GM18505 (cell line): ENCODE measurements around the gene METTL3.

Source experiments
- ATAC-seq: cut with Tn5 transposase; IDR thresholded peaks from one replicate; pipeline ENCODE4 v1.9.1; 2021; ENCODE audit not compliant: unreplicated experiment
- POLR2A ChIP-seq: IDR thresholded peaks from 4 replicates; pipeline ENCODE4 v1.6.1; 2011; ENCODE audit warnings: borderline replicate concordance; ENCODE audit not compliant: insufficient read depth, insufficient read length; ENCODE audit errors: extremely low read depth

The METTL3 gene

DNA sequence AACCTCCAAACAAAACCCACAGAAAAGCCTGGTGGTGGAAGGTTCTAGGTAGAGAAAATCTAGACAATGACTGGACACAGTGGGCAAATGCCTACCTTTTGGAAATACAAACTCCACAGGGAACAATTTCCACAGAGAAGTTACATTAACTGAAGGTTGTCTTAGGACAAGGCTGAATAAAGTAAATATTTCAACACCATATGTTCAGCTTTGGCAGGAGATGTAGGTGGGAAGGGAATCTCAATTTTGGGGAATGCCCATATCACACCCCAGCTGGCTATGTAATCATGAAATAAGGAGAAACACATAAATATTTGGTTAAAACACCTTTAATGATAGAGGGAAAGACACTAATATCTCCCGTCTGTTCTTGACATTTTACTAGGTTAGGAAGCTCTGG, 9.6 kb upstream of the METTL3 start:
- no peak for ATAC-seq
- TF ChIP-seq POLR2A, result no peak

DNA sequence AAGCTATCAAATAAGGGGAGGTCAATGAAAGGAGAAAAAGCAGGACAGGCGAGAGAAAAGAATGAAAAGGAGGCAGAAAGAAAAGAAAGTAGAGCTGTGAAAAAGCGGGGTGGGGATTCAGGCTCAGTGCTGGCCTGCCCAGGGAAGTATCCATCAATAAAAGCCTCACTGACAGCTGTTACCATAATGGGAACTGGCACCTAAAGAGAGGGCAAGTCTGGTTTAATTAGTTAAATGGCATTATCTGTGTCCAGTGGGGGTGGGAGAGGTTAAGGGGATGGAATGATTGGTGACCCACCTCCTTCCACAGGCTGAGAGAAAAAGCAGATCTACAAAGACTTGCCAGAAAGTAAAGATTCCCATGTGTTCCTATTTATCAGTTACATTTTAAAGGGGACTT, 7.6 kb upstream of the METTL3 start:
- ATAC-seq, result no peak
- TF ChIP-seq POLR2A, result no peak

DNA sequence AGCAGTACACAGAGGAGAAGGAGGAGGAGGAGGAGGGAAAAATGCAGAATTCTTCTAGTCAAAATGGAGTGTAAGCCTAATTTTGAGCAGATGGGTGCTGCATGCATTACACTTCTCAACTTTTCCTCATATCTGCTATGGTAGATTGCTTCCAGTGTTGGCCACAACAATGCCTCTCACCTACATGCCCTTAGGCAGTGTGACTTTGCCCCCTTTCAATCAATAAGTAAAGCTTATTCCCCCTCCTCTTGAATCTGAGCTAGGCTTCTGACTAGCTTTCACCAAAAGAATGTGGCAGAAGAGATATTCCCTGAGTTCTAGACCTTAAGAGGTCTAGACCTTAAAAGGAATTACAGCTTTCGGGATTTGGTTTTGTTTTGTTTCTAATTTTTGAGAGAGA, 3.2 kb upstream of the METTL3 start:
- no peak for ATAC-seq
- no peak for TF ChIP-seq POLR2A

DNA sequence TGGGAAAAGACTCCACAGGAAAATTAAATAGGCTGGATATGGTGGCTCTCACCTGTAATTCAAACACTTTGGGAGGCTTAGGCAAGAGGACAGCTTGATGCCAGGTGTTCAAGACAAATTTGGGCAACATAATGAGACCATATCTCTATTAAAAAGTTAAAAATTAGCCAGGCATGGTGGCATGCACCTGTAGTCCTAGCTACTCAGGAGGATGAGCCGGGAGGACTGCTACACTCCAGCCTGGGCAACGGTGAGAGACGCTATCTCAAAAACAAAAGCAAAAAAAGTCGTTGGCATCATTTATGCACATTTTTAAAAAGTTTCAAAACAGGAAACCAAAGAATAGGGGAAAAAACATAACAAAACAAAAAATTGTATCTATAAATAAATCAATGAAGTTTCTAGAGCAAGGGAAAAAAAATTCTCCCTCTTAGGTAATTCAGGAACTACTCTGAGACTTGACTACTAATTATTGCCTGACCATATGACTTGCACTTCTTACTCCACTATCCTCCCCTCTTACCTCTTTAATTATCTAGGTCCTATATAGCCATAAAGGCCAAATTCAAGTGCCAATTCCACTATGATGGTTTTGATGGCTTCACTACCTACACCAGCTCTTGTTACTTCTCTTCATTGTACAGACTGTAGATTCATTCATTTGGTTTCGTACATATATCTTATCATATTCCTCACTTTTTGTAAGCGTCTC, 1.6 kb downstream of the METTL3 start:
- no peak for ATAC-seq
- no peak for TF ChIP-seq POLR2A

DNA sequence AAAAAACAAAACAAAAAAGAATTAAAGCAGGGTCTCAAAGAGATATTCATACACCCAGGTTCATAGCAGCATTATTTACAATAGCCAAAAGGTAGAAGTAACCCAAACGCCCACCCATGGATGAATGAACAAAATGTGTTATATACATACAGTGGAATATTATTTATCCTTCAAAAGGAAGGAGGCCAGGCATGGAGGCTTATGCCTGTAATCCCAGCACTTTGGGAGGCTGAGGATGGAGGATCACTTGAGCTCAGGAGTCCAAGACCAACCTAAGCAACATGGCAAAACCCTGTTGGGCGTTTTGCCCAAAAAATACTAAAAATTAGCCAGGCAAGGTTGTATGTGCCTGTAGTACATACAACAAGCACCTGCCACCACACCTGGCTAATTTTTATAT, 4.6 kb downstream of the METTL3 start:
- ATAC-seq, result no peak
- TF ChIP-seq POLR2A, result no peak

DNA sequence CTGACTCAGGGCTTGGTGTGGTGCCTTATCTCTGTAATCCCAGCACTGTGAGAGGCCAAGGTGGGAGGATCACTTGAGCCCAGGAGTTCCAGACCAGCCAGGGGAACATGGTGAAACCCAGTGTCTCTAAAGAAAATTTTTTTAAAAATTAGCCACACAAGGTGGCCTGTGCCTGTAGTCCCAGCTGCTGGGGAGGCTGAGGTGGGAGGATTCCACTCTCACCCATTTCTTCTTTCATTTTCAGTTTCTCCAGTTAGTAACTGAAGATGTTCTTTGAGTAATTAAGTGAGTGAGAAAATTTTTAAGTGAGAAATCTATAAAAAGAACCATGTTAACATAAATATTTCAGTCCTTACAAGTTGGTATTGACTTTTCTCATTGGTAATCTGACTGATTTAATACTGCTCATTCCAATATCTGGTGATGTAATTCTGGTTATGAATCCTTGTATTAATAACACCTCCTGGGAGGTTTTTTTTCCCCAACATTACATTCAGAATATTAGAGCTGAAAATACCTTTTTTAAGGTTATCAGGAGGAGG, 6.1 kb downstream of the METTL3 start:
- peak; percentile 78 for ATAC-seq

DNA sequence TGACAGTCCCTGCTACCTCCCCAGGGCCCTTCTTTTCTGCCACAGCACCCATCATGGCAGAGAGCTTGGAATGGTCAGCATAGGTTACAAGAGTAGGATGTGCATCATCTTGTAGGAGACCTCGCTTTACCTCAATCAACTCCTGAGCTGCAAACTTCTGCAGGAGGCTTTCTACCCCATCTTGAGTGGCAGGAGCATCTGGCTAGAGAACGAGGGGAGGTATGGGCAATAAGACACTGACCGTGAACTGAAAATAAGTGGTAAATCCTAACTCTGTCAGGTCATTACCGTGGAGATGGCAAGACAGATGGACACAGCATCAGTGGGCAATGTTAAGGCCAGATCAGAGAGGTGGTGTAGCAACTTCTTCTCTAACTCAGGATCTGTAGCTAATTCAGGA, 7.8 kb downstream of the METTL3 start:
- no peak for TF ChIP-seq POLR2A
- no peak for ATAC-seq

More for the DNA sequence above, 6.1 kb downstream of the METTL3 start:
- no peak for TF ChIP-seq POLR2A

DNA sequence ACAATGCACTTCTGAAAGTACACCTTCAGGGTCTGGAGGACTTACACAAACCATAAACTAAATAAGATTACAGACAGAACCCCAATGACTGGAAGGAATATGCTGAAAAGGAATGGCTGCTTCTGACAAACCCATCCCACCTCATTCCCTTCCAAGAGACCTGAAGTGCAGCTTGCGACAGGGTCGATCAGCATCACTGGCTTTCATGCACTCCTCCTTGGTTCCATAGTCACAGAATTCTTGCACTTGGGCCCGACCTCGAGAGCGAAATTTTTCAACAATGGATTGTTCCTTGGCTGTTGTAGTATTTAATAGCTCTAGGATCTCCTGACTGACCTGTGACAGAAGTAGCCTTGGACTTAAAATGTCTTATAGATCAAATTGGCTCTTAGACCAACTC, 9.6 kb downstream of the METTL3 start:
- ATAC-seq, result no peak

DNA sequence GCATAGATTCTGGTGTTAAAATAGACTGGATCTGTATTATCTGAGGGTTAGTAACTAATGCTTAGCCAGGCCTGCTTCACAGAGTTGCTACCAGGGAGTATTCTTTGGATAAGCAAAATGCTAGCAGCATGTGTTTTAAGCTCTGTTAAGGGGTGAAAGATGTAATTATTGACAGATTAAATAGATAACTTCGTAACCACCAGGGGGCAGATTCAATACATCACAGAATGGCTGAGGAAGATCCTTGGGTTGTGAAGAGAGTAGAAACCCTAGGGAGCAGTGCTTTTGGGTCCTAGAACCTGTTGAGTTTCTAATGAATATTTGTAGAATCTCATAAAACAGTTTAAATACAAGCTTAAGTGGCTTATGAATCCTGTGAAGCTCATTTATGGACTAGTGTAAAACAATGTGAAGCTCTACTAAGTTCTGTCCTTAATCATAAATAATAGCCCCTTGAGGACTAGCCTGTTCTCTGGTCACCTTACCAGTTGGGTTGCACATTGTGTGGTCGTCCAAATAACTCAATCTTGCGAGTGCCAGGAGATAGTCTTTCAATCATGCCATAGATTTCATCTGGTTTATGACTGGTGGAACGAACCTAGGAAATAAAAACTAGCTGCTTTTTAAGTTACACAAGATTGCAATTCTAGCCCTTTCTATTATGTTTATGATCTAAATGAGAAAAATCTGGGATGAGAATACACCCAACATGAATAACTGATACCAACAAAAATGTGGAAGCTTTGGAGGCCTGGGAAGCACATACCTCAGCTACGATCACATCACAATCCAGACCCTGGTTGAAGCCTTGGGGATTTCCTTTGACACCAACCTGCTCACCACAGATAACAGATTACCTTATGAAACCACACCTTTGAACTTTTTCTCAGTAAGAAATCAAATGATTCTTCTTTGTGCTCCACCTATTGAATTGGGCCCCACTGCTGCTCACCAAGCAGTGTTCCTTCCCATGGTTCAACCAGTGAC, 12.3 kb downstream of the METTL3 start:
- ATAC-seq, result no peak
- TF ChIP-seq POLR2A, result no peak

More for the DNA sequence above, 9.6 kb downstream of the METTL3 start:
- no peak for TF ChIP-seq POLR2A

DNA sequence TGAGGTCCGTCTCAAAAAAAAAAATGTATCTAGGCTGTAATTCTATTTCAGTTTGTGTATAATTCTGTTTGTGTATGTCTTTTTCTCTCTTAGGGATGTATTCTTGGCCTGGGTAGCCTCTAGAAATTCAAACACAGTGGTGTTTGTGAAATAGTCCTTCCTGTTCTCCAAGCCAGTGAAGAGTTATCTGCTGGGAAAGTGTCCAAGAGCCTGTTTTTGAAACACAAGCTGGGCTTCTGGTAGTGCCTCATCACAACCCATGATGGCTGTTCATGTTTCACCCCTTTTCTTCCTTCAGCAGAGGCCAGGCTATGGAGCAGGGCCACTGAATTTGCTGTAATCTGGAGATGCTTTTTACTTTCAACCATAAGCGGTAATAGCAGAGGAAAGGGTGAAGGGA, 14.7 kb downstream of the METTL3 start:
- no peak for TF ChIP-seq POLR2A

DNA sequence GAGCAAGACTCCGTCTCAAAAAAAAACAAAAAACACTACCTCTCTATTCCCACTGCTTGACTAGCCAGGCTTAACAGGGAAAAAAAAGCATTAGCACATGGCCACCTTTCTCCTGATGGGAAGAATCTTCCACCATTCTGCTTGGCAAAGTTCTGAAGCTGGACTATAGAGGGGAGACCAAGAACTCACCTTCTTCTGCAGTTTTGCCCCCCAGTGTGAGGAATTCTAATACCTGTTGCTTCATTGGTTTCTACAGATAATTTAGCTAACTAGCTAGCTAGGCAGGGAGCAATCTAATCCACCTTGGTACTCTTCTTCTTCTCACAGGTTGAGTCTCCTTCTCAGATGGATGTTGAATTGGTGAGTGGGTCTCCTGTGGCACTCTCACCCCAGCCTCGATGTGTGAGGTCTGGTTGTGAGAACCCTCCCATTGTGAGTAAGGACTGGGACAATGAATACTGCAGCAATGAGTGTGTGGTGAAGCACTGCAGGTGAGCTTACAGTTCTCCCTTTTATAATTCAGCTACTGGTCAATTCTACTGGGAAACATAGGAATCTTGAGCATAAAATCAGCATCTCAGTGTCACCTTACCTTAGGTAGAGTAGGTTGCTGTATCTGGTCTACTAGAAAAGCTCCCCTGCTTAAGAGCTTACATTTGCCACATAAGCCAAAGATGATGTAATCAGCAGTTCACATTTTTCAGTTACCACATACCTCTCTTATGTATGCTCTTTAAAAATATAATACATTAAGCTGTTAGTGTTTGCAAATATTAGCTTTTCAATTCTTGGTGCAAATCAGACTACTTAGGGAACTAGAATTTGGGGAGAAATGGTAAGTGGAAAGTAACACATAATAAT, 16.0 kb downstream of the METTL3 start:
- no peak for ATAC-seq

More for the DNA sequence above, 14.7 kb downstream of the METTL3 start:
- ATAC-seq, result no peak

DNA sequence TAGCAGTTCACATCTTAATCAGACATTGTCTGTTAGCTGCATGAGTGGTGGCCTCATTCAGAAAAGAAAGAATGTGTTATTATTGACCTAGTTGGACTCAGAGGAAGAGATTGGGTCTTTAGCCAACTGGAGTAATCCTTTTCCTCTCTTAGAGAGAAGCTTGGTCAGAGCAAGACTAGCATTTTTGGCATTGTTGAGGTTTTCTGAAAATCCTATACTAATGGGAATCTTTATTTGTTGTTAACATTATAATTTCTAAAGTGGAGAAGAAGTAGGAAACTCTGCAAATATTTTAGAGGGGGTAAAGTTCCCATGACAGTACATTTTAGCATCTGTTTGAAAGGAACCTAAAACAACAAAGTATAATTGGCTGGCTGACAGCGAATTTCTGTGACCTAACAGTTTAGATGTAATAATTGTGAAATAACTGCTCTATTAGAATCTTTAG, 24.5 kb downstream of the METTL3 start:
- TF ChIP-seq POLR2A, result no peak
- ATAC-seq, result no peak

More for the DNA sequence above, 16.0 kb downstream of the METTL3 start:
- TF ChIP-seq POLR2A, result no peak
